RPMI8226 (cell line): ENCODE data around the gene OR11G2.
"Not testable (repeated sequence)": the region's sequence is repeated elsewhere in the genome, so short reads cannot be mapped to it uniquely, and the experiment has no call there.

Experiments
- DNase-seq: peaks from one replicate; pipeline ENCODE4 v3.0.0-alpha.2; 2015

The OR11G2 gene, protein sequence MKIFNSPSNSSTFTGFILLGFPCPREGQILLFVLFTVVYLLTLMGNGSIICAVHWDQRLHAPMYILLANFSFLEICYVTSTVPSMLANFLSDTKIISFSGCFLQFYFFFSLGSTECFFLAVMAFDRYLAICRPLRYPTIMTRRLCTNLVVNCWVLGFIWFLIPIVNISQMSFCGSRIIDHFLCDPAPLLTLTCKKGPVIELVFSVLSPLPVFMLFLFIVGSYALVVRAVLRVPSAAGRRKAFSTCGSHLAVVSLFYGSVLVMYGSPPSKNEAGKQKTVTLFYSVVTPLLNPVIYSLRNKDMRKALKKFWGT

GRCh38 chr14:20190596-20190995 lies at the start of gene OR11G2:
Gene OR11G2 (plus strand): TSS chr14:20190896. CDS start chr14:20197438, 6,542 bp downstream.
- DNase-seq = no peak

- peak; percentile 16 for DNase-seq
Observed at GRCh38 chr14:20143911-20144310, 46.8 kb upstream of the OR11G2 start.

- no peak for DNase-seq
Observed at GRCh38 chr14:20144820-20145219, 45.9 kb upstream of the OR11G2 start.

DNA sequence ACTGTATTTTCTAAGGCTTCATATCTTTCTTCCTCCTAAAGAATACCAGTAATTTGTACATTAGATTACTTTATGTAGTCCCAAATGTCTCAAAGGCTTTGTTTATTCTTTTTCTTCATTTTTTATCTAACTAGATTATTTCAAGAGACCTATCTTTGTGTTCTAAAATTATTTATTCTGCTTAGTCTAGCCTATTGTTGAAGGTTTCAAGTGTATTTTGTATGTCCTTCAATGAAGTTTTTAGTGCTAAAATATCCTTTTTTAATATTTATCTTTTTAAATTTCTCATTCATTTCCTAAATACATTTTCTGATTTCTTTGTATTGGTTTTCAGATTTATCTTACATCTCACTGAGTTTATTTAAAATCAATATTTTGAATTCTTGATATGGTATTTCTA lies 26.2 kb upstream of the OR11G2 start:
- no peak for DNase-seq

- no peak for DNase-seq
Observed at GRCh38 chr14:20167091-20167490, 23.6 kb upstream of the OR11G2 start.

GRCh38 chr14:20169852-20170251 lies 20.8 kb upstream of the OR11G2 start:
- not testable (repeated sequence) for DNase-seq

DNA sequence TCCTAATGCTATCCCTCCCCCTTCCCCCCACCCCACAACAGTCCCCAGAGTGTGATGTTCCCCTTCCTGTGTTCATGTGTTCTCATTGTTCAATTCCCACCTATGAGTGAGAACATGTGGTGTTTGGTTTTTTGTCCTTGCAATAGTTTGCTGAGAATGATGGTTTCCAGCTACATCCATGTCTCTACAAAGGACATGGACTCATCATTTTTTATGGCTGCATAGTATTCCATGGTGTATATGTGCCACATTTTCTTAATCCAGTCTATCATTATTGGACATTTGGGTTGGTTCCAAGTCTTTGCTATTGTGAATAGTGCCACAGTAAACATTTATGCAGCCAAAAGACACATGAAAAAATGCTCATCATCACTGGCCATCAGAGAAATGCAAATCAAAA lies 16.5 kb upstream of the OR11G2 start:
- not testable (repeated sequence) for DNase-seq

- DNase-seq = no peak
Observed at GRCh38 chr14:20176330-20176729, 14.4 kb upstream of the OR11G2 start.

- DNase-seq = no peak
Observed at GRCh38 chr14:20177433-20177974, 13.2 kb upstream of the OR11G2 start.

DNA sequence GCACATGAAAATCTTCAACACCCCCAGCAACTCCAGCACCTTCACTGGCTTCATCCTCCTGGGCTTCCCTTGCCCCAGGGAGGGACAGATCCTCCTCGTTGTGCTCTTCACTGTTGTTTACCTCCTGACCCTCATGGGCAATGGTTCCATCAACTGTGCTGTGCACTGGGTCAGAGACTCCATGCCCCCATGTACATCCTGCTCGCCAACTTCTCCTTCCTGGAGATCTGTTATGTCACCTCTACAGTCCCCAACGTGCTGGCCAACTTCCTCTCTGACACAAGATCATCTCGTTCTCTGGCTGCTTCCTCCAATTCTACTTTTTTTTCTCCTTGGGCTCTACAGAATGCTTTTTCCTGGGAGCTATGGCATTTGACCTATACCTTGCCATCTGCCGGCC lies 11.5 kb upstream of the OR11G2 start:
- DNase-seq = no peak

DNA sequence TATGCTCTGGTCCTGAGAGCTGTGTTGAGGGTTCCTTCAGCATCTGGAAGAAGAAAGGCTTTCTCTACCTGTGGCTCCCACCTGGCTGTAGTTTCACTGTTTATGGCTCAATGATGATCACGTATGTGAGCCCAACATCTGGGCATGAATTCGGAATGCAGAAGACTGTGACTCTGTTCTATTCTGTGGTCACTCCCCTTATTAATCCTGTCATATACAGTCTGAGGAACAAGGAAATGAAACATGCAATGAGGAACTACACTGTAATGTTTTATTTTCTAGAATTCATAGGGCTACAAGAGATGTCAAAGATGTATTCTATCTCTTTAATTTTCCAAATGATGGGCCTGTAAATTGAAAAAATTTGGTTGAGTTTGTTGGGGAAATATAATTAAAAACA lies 10.8 kb upstream of the OR11G2 start:
- DNase-seq = no peak

DNA sequence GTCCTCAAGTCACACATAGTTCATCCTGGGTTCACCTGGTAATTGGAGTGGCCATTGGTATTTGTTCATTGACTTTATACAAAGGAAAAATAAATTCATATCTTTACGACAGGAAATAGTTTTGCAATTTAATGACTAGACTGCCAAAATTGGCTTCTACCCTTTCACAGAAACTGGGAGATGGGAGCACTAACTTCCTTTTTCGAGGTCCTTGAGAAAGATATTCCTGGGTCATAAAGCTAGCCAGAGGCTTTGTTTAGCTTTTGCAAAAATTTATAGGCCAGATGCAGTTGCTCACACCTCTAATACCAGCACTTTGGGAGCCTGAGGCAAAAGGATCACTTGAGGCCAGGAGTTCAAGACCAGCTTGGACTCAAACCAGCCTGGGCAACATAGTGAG lies 10.2 kb upstream of the OR11G2 start:
- no peak for DNase-seq

- no peak for DNase-seq
Observed at GRCh38 chr14:20184181-20184580, 6.5 kb upstream of the OR11G2 start.

- DNase-seq = no peak
Observed at GRCh38 chr14:20191396-20191795, 700 bp downstream of the OR11G2 start.

DNA sequence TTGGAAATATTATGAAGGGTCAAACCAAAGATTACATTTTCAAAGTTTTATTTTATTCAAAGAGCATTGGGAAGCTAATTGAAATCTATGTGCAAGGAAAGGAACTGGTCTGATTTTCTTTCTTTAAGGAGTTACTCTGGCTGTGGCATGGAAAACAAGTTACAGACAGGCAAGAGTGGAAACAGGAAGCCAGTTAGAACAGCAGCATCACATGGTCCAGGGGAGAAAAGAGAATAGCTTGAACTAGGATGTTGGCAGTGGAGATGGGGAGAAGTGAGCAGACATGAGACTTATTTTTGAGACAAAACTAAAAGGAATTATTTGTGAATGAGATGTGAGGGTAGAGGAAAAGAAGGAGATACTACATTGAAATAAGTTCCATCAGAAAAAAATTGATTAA lies 3.4 kb downstream of the OR11G2 start:
- no peak for DNase-seq

GRCh38 chr14:20195170-20195569 lies 4.5 kb downstream of the OR11G2 start:
- not testable (repeated sequence) for DNase-seq

DNA sequence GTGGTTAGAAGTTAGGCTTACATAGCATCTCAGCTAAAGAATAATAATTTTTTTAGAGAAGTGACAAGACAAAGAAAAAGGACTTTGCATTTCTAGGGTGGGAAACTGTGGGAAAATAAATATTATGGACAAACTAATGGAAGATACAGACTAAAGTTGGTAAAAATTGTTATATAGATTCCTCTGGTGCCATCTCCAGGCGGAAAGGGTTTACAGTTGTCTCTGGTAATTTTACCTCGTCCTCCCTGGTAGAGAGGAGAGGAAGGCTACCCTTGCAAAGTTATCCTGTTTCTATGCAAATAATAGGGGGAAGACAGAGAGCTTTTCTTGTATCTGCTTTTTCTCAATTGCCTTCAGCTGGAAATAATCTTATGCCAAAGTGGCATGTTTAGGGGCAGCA lies 5.2 kb downstream of the OR11G2 start:
- DNase-seq = no peak

DNA sequence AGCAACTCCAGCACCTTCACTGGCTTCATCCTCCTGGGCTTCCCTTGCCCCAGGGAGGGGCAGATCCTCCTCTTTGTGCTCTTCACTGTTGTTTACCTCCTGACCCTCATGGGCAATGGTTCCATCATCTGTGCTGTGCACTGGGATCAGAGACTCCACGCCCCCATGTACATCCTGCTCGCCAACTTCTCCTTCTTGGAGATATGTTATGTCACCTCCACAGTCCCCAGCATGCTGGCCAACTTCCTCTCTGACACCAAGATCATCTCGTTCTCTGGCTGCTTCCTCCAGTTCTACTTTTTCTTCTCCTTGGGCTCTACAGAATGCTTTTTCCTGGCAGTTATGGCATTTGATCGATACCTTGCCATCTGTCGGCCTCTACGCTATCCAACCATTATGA lies 6.8 kb downstream of the OR11G2 start:
- no peak for DNase-seq

- no peak for DNase-seq
Observed at GRCh38 chr14:20198991-20199390, 8.3 kb downstream of the OR11G2 start.

DNA sequence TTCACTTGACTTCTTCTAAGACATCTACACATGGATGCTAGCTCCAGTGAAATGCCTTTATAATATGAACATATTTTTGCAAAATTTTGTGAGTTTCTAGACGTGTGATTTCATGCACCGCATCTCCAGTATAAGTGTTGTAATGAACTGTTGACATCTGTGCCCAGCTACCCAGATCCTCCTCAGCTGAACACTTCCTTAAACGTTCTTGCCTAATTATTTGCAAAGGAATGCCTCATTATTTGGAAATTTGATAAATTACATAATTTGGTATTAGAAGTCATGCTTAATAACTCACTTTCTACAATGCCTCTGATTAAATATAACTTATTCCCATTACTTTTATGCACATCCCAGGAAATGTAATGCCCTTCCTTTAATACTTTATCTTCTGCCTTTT lies 14.0 kb downstream of the OR11G2 start:
- DNase-seq = no peak

DNA sequence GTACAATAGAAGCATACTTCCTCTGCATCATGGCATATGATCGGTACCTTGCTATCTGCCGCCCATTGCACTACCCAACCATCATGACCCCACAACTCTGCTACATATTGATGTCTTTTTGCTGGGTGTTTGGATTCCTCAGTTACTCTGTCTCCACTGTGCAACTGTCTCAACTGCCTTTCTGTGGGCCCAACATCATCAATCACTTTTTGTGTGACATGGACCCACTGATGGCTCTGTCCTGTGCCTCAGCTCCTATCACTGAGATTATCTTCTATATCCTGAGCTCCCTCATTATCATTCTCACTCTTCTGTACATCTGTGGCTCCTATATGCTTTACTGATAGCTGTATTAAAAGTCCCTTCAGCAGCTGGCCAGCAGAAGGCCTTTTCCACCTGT lies 18.9 kb downstream of the OR11G2 start:
- no peak for DNase-seq

GRCh38 chr14:20212406-20212805 lies 21.7 kb downstream of the OR11G2 start:
- DNase-seq = not testable (repeated sequence)

- DNase-seq = no peak
Observed at GRCh38 chr14:20215196-20215595, 24.5 kb downstream of the OR11G2 start.

DNA sequence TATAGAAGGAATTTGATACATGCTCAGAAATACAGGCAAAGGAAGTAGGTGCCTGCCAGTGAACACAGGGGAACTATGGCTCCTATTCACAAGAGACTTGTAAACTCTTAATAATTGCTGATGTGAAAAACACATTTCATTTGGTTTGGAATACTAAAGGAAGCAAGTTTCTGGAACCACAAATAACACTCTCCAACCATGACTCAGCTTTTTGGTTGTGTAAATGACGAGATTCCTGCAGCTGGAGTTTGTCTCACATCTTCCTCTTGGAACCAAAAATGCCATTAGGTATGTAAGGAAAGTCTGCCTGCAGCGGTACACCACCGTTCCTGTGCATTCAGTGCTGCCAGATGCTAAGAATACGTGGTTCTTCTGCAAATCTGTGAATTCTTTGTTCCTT lies 28.3 kb downstream of the OR11G2 start:
- no peak for DNase-seq

DNA sequence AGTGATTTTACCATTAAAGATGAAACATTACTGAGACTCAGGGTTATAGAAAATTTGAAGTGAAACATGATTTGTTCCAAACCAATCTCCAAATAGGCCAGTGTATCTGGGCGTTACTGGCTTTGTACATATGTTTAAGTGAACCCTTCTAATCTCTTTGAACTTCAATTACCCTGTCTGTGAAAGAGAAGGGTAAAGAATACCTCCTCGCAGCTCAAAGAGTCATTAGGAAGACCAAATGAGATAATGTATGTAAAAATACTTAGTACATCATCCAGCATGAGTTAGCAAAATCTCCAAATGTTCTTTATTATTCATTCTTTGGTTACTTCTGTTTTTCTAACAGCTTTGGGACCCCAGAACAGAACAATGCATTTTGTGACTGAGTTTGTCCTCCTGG lies 32.7 kb downstream of the OR11G2 start, which contains the start of gene OR11H6:
OR11H6 (plus strand) TSS at position 301 of the 400 bp plus-strand sequence; CDS start at position 301, 0 bp downstream.
- no peak for DNase-seq
